Activated CD4-positive, alpha-beta T cell treated with anti-CD3 and anti-CD28 coated beads, Interleukin-2, amount 10 ng/mL, durations not matched to agents 24 days and 14 days (primary cell): ENCODE measurements around the gene LCTL. TPM values are rescaled to one million over a fixed set of nuclear protein-coding genes. Genes with fewer than 3 reads are reported as not detected.
A peak's percentile ranks its signal among the peaks of the same experiment; 100 is the strongest.
"Not testable (repeated sequence)": the region's sequence is repeated elsewhere in the genome, so short reads cannot be mapped to it uniquely, and the experiment has no call there.

Experiments
- DNase-seq: peaks from one replicate; pipeline ENCODE4 v3.0.0; 2022
- H3K27ac Mint-ChIP-seq: one replicate; pipeline ENCODE4 v1.8.0; 2022; ENCODE audit warnings: mild to moderate bottlenecking, mixed read lengths
- H3K27me3 Mint-ChIP-seq: one replicate; pipeline ENCODE4 v1.8.0; 2022; ENCODE audit warnings: mixed read lengths
- H3K36me3 Mint-ChIP-seq: one replicate; pipeline ENCODE4 v1.8.0; 2022; ENCODE audit warnings: low read depth, mild to moderate bottlenecking, mixed read lengths
- H3K4me1 Mint-ChIP-seq: one replicate; pipeline ENCODE4 v1.8.0; 2021; ENCODE audit warnings: mixed read lengths
- H3K4me3 Mint-ChIP-seq: one replicate; pipeline ENCODE4 v1.8.0; 2022; ENCODE audit warnings: mild to moderate bottlenecking, moderate library complexity, mixed read lengths
- H3K9me3 Mint-ChIP-seq: one replicate; pipeline ENCODE4 v1.8.0; 2021; ENCODE audit warnings: mixed read lengths
- intact Hi-C: fragments of 100-400 bp; cut with micrococcal nuclease; formaldehyde crosslinking; loops from one replicate; pipeline ENCODE4 v1.15.1; 2023
- total RNA-seq: library from RNA; stranded (reverse); gene quantifications from 2 replicates; pipeline ENCODE4 v1.2.3, GENCODE V29; 2022

LCTL gene
- total RNA-seq, 1 donor from 2014 or later, result not detected

DNA sequence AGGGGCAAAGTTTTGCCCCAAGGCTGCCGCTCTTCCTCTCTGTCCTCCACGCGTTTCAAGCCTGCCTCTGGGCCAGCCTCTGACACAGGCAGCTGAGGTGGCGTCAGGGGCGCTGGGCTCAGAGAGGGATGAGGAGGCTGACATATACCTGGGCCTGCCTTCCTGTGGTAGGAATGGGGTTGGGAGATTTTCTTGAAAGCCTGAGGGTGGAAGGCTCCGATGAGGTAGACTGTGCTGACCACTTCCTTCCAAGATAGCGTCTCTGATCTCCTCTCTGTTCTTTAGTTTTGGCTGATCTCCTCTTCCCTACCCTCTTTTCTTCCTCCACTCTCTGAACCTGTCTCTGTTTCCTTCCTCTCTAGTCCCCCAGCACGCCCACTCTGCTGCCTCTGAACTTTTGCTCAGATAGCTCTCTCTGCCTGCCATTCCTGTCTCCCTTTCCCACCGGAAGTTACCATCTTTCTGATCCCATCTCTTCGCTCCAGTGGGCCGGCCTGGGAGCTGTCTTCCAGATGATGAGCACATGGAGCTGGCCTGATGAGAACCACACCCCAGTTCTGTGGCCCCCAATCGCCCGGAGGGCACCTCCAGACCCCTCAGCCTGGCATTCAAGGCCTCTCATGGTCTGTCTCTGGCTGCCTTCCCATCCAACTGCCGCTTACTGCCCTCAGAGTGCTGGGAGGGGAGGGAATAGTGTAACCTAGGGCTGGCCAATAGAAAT, 32.5 kb upstream of the LCTL start:
- intact Hi-C loops, result no loop called here
- Mint-ChIP-seq H3K27ac (peak overlapping the region; percentile 4), H3K4me3 (peak overlapping the region; percentile 10), H3K4me1 (peaks cover 8% of the 10 kb centered on the region), H3K27me3 (peaks cover 11% of the 10 kb centered on the region), H3K9me3 (no peaks in the 10 kb centered on the region), H3K36me3 (no peaks in the 10 kb centered on the region)
- DNase-seq, result no peak

DNA sequence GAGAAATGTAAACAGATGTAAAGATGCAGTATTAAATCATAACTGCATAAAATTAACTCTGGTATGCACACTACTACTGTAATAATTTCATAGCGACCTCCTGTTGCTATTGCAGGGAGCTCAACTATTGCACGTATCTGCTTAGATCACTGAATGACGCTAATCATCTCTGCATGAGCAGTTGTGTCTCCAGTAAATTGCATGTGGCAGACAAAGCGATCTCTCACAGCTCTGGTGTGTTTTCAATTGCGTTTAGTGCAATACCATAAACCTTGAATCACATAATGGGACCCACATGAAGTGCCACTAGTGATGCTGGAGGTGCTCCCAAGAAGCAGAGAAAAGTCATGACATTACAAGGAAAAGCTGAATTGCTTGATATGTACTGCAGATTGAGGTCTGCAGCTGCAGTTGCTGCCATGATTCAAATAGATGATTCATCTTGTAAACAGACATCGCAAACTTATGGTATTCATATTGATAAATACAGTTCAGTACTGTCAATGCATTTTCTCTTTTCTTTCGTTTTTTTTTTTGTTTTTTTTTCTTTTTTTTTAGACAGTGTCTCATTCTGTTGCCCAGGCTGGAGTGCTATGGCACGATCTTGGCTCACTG, 30.2 kb upstream of the LCTL start:
- Mint-ChIP-seq H3K4me3 (no peak overlapping the region), H3K27me3 (peaks cover 10% of the 10 kb centered on the region), H3K4me1 (peaks cover 8% of the 10 kb centered on the region), H3K27ac (no peak overlapping the region), H3K36me3 (no peaks in the 10 kb centered on the region), H3K9me3 (no peaks in the 10 kb centered on the region)
- intact Hi-C loops, result no loop called here
- no peak for DNase-seq

DNA sequence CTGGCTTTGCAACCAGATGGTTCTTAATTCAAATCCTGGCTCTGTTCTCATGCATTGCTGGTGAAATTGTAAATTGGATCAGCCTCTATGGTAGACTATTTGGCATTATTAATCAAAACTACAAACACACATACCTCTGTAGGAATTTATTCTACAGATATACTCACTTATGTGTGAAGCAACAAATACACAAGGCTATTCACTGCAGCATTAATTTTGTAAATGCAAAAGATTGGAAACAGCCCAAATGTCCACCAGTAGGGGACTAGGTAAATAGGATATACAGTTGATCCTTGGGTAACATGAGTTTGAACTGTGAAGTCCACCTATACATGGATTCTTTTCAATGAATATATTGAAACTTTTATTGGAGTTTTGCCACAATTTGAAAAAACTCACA, 29.5 kb upstream of the LCTL start:
- H3K27me3 Mint-ChIP-seq, result peaks cover 10% of the 10 kb centered on the region
- no peaks in the 10 kb centered on the region for H3K36me3 Mint-ChIP-seq
- H3K27ac Mint-ChIP-seq, result no peak overlapping the region
- peaks cover 8% of the 10 kb centered on the region for H3K4me1 Mint-ChIP-seq
- DNase-seq, result no peak
- intact Hi-C loops, result no loop called here
- no peak overlapping the region for H3K4me3 Mint-ChIP-seq
- no peaks in the 10 kb centered on the region for H3K9me3 Mint-ChIP-seq

DNA sequence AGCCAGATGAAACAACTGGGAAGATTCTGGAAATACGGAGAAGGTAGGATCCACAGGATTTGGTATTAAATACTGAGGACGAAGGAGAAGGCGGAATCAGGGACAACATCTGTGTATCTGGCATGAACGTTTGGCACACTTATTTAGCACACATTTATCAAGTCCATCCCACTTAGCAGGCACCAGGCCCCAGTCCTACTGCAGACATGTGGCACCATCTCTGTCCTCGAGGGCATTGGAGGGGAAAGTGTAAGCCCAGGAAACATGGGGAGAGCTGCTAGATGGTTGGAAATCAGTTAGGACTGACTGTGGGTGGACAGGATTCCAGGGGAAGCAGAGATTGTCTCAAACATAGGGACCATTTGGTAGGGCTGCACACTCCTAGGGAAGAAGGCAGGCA, 29.0 kb upstream of the LCTL start:
- no peak overlapping the region for H3K27ac Mint-ChIP-seq
- intact Hi-C loops, result no loop called here
- no peak for DNase-seq
- no peak overlapping the region for H3K4me3 Mint-ChIP-seq
- peaks cover 10% of the 10 kb centered on the region for H3K27me3 Mint-ChIP-seq
- no peaks in the 10 kb centered on the region for H3K9me3 Mint-ChIP-seq
- H3K4me1 Mint-ChIP-seq, result peaks cover 8% of the 10 kb centered on the region
- no peaks in the 10 kb centered on the region for H3K36me3 Mint-ChIP-seq

DNA sequence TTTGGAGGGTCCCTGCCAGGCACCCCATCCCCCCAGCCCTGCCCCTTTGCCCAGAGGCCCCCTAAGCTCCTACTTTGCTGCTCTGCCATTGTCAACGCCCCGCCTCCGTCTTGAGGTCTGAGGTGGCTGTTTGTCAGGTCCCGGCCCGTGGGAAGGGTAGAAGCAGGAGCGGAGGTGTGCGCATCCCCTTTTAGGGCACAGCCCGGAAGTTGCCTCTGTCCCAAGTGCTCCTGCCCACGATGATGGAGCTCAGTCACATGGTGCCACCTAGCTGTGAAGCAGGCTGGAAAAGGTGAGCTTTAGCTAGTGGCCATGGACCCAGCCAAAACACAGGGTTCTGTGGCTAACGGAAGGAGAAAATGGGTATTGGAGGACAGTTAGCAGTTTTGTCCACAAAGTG, 28.5 kb upstream of the LCTL start:
- H3K9me3 Mint-ChIP-seq, result no peaks in the 10 kb centered on the region
- DNase-seq, result no peak
- H3K27me3 Mint-ChIP-seq, result peaks cover 10% of the 10 kb centered on the region
- no peaks in the 10 kb centered on the region for H3K36me3 Mint-ChIP-seq
- peaks cover 8% of the 10 kb centered on the region for H3K4me1 Mint-ChIP-seq
- H3K27ac Mint-ChIP-seq, result no peak overlapping the region
- H3K4me3 Mint-ChIP-seq, result no peak overlapping the region
- intact Hi-C loops, result no loop called here

DNA sequence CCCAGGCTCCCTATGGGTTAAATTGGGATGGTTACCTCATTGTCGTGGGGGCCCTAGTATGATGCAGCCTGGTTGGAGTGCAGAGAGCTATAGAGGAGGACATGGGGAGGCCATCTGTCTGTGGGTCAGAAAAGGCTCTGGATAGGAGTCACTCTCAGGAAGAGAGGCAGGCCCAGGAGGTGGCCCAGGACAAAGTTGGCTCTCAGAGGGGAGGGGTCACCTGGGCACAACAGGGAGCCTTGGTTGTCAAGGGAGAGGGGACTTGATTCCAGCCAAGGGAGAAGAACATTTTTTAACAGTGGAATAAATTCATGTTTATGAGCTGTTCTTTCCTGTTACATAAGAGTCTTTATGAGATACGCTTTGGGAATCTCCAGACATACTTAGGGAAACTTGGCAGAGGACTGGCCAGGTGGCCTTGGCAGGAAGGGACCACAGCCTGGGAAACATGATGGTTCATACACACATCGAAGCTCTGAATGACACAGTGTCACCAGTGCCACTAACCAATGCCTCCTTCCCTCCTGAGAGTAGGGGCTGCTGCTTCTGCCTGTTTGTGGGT, 27.5 kb upstream of the LCTL start:
- Mint-ChIP-seq H3K4me3 (no peak overlapping the region), H3K27me3 (peaks cover 10% of the 10 kb centered on the region), H3K9me3 (no peaks in the 10 kb centered on the region), H3K4me1 (peaks cover 5% of the 10 kb centered on the region), H3K27ac (no peak overlapping the region), H3K36me3 (no peaks in the 10 kb centered on the region)
- DNase-seq, result no peak
- intact Hi-C loops, result no loop called here

DNA sequence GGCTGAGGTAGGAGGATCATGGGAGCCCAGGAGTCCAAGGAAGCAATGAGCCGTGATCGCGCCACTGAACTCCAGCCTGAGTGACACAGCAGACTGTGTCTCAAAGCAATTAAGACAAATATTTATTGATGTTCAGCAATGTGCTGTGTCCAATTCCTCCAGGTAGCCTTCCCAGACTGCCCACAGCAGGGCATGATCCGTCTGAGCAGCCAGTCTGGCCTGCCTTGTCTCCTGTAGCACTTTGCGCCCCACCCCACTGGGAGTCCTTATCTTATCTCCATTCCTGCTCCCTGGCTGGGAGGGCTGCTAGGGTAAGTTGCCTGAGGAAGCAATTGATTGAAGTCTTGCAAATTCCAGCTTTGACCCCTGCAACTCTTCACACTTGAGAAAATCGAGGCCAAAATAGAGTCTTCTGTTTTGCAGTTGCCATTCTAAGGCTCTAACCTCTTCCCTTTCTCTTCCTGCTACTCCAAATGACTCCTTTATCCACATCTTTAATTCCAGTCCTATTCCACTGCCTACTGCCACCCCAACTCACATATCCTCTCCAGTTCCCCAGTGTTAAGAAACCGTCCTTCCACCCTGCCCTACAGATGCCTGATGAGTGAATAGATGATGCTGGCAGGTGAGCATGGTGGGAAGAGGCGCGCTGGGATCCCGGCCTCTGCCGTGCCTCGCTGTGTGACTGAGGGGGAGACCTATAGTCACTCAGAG, 26.9 kb upstream of the LCTL start:
- Mint-ChIP-seq H3K27me3 (peaks cover 10% of the 10 kb centered on the region), H3K27ac (no peak overlapping the region), H3K4me1 (no peaks in the 10 kb centered on the region), H3K9me3 (no peaks in the 10 kb centered on the region), H3K36me3 (no peaks in the 10 kb centered on the region), H3K4me3 (no peak overlapping the region)
- no peak for DNase-seq
- intact Hi-C loops, result no loop called here

DNA sequence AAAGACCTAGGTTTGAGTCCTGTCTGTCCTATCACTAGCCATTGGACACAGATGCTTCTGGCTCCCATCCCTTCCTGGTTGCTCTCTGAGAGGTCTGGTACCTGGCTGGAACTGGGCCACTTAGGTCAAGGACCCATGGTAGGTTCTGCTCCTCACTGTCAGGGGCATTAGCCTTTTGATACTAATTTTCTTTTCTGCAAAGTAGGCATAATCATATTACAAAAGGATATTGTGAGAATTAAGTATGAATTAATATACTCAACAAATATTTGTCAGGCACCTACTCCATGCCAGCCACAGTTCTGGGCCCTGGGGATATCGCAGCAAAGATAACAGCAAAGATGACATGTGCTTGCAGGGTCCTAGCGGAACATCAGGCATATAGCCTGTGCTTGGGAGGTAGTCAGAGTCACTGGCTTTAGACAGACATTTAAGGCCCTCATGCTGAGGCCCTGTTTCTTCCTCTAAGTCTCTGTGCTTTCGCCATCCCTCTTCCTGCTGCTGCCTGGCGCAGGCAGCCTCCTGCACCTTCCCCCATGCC, 25.6 kb upstream of the LCTL start:
- H3K27ac Mint-ChIP-seq, result no peak overlapping the region
- H3K9me3 Mint-ChIP-seq, result no peaks in the 10 kb centered on the region
- no peaks in the 10 kb centered on the region for H3K36me3 Mint-ChIP-seq
- peaks cover 12% of the 10 kb centered on the region for H3K27me3 Mint-ChIP-seq
- H3K4me1 Mint-ChIP-seq, result no peaks in the 10 kb centered on the region
- no peak for DNase-seq
- intact Hi-C loops, result no loop called here
- no peak overlapping the region for H3K4me3 Mint-ChIP-seq

DNA sequence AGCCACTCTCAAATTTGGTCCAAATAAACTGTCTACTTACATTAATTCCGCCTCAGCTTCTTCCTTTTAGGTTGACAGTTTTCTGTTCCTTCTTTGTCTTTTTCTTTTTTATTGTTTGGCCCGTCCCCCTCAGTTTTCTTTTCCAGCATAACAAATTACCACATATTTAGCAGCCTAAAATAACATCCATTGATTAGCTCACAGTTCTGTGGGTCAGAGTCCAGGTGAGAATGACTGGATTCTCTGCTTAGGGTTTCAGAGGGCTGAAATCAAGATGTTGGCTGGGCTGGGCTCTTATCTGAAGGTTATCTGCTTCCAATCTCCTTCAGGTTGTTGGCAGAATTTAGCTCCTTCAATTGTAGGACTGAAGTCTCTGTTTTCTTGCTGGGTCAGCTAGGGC, 24.6 kb upstream of the LCTL start:
- intact Hi-C loops, result no loop called here
- Mint-ChIP-seq H3K27ac (no peak overlapping the region), H3K36me3 (no peaks in the 10 kb centered on the region), H3K9me3 (no peaks in the 10 kb centered on the region), H3K27me3 (peaks cover 15% of the 10 kb centered on the region), H3K4me1 (no peaks in the 10 kb centered on the region), H3K4me3 (no peak overlapping the region)
- no peak for DNase-seq

DNA sequence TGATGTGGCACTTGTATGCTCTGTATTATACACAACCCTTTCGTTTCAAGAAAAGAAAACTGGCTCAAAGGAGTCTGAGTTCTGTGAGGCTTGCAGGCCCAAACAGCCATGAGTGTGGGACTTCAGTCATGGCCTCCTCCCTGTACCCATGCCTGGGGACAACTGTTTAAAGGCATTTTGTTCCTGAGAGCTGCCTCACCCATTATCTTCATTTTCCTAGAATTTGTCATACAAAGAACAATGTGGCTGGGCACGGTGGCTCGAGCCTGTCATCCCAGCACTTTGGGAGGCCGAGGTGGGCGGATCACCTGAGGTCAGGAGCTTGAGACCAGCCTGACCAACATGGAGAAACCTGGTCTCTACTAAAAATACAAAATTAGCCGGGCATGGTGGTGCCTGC, 23.6 kb upstream of the LCTL start:
- H3K27me3 Mint-ChIP-seq, H3K36me3 Mint-ChIP-seq, DNase-seq, H3K4me3 Mint-ChIP-seq, H3K4me1 Mint-ChIP-seq, intact Hi-C loops, H3K27ac Mint-ChIP-seq, H3K9me3 Mint-ChIP-seq: not testable (repeated sequence)

DNA sequence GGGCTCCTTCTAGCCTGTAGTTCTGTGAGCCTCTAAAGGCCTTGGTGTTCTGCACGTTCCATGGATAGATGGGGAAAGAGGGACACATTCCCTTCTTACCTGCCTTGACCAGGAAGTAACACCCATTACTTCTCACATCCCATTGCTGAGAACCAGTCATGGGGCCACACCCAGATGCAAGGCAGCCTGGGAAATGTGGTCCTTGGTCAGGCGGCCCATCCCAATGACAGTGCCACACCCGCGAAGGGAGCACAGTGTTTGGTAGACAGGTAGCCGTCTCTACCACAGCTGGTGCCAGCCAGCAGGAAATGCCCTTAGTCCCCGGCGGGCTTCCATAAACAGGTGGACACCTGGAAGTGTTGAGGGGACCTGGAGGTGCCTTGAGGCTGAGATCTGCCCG, 23.2 kb upstream of the LCTL start:
- Mint-ChIP-seq H3K27ac (no peak overlapping the region), H3K4me1 (no peaks in the 10 kb centered on the region), H3K27me3 (peaks cover 9% of the 10 kb centered on the region), H3K36me3 (no peaks in the 10 kb centered on the region), H3K4me3 (no peak overlapping the region), H3K9me3 (no peaks in the 10 kb centered on the region)
- no peak for DNase-seq
- intact Hi-C loops, result no loop called here

DNA sequence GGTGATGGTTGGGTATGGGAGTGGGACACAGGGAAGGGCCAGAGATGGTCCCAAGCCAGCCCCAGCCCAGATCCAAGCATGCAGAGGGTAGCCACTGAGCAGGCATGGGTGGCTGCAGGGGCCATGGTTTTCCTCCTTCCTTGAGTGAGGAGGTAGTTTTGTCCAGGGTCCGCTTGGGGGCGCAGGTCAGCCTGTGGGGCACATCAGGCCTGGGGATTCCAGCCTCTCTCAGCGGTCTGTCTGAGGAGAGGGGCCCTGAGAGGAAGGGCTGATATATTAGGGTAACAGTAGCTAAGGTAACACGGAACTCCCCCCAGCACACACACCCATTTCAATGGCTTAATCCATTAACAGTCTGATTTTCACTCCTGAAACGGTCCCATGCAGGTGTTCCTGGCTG, 22.7 kb upstream of the LCTL start:
- peaks cover 9% of the 10 kb centered on the region for H3K27me3 Mint-ChIP-seq
- H3K4me3 Mint-ChIP-seq, result no peak overlapping the region
- no peaks in the 10 kb centered on the region for H3K9me3 Mint-ChIP-seq
- DNase-seq, result no peak
- H3K4me1 Mint-ChIP-seq, result no peaks in the 10 kb centered on the region
- no peak overlapping the region for H3K27ac Mint-ChIP-seq
- no peaks in the 10 kb centered on the region for H3K36me3 Mint-ChIP-seq
- intact Hi-C loops, result no loop called here

DNA sequence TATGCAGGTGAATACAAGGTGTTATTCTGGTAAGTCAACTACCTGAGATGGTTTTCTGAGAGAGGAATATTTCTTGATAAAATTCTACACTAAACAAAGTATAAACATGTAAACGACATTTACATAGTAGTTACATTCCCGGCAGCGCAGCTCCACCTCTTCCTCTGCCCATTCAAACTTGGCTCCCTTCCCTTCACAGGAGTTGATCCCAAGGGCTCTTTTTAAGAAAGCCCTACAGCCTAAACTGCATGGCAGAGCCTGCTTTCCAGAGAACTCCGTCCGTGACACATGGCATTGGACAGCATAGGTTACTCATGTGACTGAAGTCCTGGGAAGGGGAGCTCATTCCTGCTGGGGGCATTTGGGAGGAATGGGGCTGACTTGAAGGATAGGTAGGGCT, 22.0 kb upstream of the LCTL start:
- Mint-ChIP-seq H3K36me3 (no peaks in the 10 kb centered on the region), H3K27me3 (peaks cover 7% of the 10 kb centered on the region), H3K27ac (no peak overlapping the region), H3K4me1 (no peaks in the 10 kb centered on the region), H3K9me3 (no peaks in the 10 kb centered on the region), H3K4me3 (no peak overlapping the region)
- intact Hi-C loops, result no loop called here
- DNase-seq, result no peak

DNA sequence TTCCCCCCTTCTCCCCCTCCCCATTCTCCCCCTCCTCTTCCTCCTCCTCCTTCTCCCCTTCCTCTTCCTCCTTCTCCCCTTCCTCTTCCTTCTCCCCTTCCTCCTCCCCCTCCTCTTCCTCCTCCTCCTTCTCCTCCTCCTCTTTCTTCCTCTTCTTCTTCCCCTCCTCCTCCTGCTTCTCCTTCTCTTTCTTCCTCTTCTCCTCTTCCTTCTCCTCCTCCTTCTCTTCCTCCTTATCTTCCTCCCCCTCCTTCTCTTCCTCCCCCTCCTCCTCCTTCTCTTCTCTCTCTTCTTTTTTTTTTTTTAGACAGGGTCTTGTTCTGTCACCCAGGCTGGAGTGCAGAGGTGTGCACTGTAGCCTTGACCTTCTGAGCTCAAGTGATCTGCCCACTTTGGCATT, 21.2 kb upstream of the LCTL start:
- Mint-ChIP-seq H3K9me3 (no peaks in the 10 kb centered on the region), H3K4me3 (no peak overlapping the region), H3K27ac (no peak overlapping the region), H3K4me1 (no peaks in the 10 kb centered on the region), H3K27me3 (peaks cover 6% of the 10 kb centered on the region), H3K36me3 (no peaks in the 10 kb centered on the region)
- DNase-seq, result no peak
- intact Hi-C loops, result no loop called here
